ENCODE data around the gene CEP43. TPM values are rescaled to one million over a fixed set of nuclear protein-coding genes. Genes with fewer than 3 reads are reported as not detected.

CEP43 gene
- total and polyA plus RNA-seq, 2 of the 8 experiments (the other 6 are each of a cell fraction or from before 2014, with no cell fraction given), result 12.0 to 31.2 TPM

DNA sequence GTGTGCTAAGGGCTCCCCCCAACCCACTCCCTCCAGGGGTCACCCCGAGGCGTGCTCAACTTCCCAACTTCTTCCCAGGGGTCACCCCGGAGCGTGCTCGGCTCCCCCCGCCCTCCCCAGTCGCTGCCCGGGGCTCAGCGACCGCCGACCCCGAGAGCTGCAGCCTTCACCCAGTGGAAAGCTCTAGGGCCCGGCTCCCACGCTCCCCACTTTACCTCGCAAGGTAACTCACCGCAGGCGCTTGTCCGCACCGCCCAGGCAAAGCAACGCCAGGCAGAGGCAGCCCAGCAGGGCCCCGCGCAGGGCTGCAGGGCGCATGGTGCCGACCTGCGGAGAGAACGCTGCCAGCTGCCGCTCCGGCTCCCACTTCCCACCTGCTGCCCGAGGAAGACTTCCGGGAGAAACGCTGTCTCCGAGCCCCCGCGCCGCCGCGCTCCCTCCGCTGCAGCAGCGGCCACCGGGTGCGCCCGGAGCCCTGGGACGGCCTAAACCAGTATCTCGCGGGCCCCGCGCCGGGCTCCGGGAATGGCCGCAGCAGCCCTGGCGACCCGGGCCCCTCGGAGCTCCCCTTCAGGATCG, 43.2 kb upstream of the CEP43 start (continued):
- TF ChIP-seq BRCA1 (IDR thresholded peaks at IDR 0.05; ENCODE audit: low read depth, low read length), result no peak
- TF ChIP-seq CBX8 (IDR thresholded peaks at IDR 0.05; ENCODE audit: borderline replicate concordance, low read depth, low read length), result no peak
- TF ChIP-seq SIN3A (conservative IDR thresholded peaks at IDR 0.05 in 1 of 2, IDR thresholded peaks at IDR 0.05 in 1 of 2; ENCODE audit: low read depth in 1 of 2, low read length in 2 of 2), result no peak
- TF ChIP-seq POU5F1 (IDR thresholded peaks at IDR 0.05; ENCODE audit: low read depth, low read length), result no peak
- TF ChIP-seq POLR2AphosphoS5 (IDR thresholded peaks at IDR 0.05; ENCODE audit: low read depth, low read length), result no peak
- TF ChIP-seq, protein P1, sequence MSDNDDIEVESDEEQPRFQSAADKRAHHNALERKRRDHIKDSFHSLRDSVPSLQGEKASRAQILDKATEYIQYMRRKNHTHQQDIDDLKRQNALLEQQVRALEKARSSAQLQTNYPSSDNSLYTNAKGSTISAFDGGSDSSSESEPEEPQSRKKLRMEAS (IDR thresholded peaks at IDR 0.05), result peak; percentile 69
- no peak for TF ChIP-seq CTBP2 (IDR thresholded peaks at IDR 0.05; ENCODE audit: borderline replicate concordance, insufficient read depth, insufficient read length, low read length)
- no peak for TF ChIP-seq EZH2 (IDR thresholded peaks at IDR 0.05; ENCODE audit: low read depth, low read length, severe bottlenecking)
- TF ChIP-seq CHD1 (IDR thresholded peaks at IDR 0.05; ENCODE audit: low read depth, low read length), result no peak
- no peak for TF ChIP-seq NANOG (IDR thresholded peaks at IDR 0.05; ENCODE audit: insufficient read depth, low read depth, low read length, poor library complexity, severe bottlenecking)
- no peak for TF ChIP-seq CEBPB (IDR thresholded peaks at IDR 0.05; ENCODE audit: low read depth, low read length)
- TF ChIP-seq CBX5 (IDR thresholded peaks at IDR 0.05; ENCODE audit: low read depth, low read length), result no peak
- peak; percentile 60 for TF ChIP-seq ASH2L (IDR thresholded peaks at IDR 0.05; ENCODE audit: low read length)
- TF ChIP-seq SAP30 (IDR thresholded peaks at IDR 0.05; ENCODE audit: insufficient read depth, insufficient replicate concordance, low read length), result no peak
- TF ChIP-seq, protein P2, sequence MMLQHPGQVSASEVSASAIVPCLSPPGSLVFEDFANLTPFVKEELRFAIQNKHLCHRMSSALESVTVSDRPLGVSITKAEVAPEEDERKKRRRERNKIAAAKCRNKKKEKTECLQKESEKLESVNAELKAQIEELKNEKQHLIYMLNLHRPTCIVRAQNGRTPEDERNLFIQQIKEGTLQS (IDR thresholded peaks at IDR 0.05; ENCODE audit: insufficient read depth, low read depth, low read length), result no peak
- no peak for TF ChIP-seq FOSL1 (IDR thresholded peaks at IDR 0.05; ENCODE audit: insufficient read depth, low read depth, low read length)
- TF ChIP-seq TEAD4 (IDR thresholded peaks at IDR 0.05; ENCODE audit: low read depth, low read length), result no peak
